Nephron progenitor cell (in vitro differentiated cells): ENCODE results near the gene PEX14.
"Not testable (repeated sequence)": the region's sequence is repeated elsewhere in the genome, so short reads cannot be mapped to it uniquely, and the experiment has no call there.

ENCODE experiments used
- DNase-seq: peaks from one replicate; pipeline ENCODE4 v3.0.0; 2021
- H3K27ac Mint-ChIP-seq: 2 replicates; pipeline ENCODE4 v1.8.0; 2021; ENCODE audit warnings: mild to moderate bottlenecking, moderate library complexity, mixed read lengths
- H3K27me3 Mint-ChIP-seq: 2 replicates; pipeline ENCODE4 v1.8.0; 2021; ENCODE audit warnings: mild to moderate bottlenecking, low read depth, mixed read lengths; ENCODE audit not compliant: poor library complexity
- H3K36me3 Mint-ChIP-seq: 2 replicates; pipeline ENCODE4 v1.8.0; 2021; ENCODE audit warnings: low read depth, mixed read lengths
- H3K4me1 Mint-ChIP-seq: 2 replicates; pipeline ENCODE4 v1.8.0; 2021; ENCODE audit warnings: mixed read lengths
- H3K4me3 Mint-ChIP-seq: 2 replicates; pipeline ENCODE4 v1.8.0; 2021; ENCODE audit warnings: mild to moderate bottlenecking, moderate library complexity, mixed read lengths
- H3K9me3 Mint-ChIP-seq: 2 replicates; pipeline ENCODE4 v1.8.0; 2021; ENCODE audit warnings: mild to moderate bottlenecking, moderate library complexity, mixed read lengths
- CTCF ChIP-seq: fragments of 200-600 bp; sonication (generic); IDR thresholded peaks from 2 replicates; pipeline ENCODE4 v1.5.0; 2021; ENCODE audit warnings: antibody characterized with exemption

Gene PEX14

GRCh38 chr1:10449751-10450150 lies 25.0 kb upstream of the PEX14 start, which contains the start of gene CORT:
TSS of gene CORT (plus strand) at chr1:10450031. CDS start at chr1:10450224, 193 bp downstream.
- no peak for DNase-seq
- H3K27ac Mint-ChIP-seq: peak within 1 kb of the TSS; percentile 83
- TF ChIP-seq CTCF: no peak
- no peaks in the 10 kb centered on the region for H3K27me3 Mint-ChIP-seq
- H3K9me3 Mint-ChIP-seq: peaks cover 3% of the 10 kb centered on the region
- no peak within 1 kb of the TSS for H3K4me3 Mint-ChIP-seq
- H3K4me1 Mint-ChIP-seq: peaks cover 24% of the 10 kb centered on the region
- H3K36me3 Mint-ChIP-seq: peaks cover 23% of the 10 kb centered on the region

- H3K27me3 Mint-ChIP-seq: no peaks in the 10 kb centered on the region
- H3K36me3 Mint-ChIP-seq: peaks cover 26% of the 10 kb centered on the region
- TF ChIP-seq CTCF: no peak
- no peak overlapping the region for H3K4me3 Mint-ChIP-seq
- peaks cover 24% of the 10 kb centered on the region for H3K4me1 Mint-ChIP-seq
- peak overlapping the region; percentile 83 for H3K27ac Mint-ChIP-seq
- peaks cover 3% of the 10 kb centered on the region for H3K9me3 Mint-ChIP-seq
- no peak for DNase-seq
Observed at GRCh38 chr1:10450156-10450814, 24.5 kb upstream of the PEX14 start.

- no peak overlapping the region for H3K27ac Mint-ChIP-seq
- no peak for DNase-seq
- TF ChIP-seq CTCF: no peak
- peaks cover 3% of the 10 kb centered on the region for H3K9me3 Mint-ChIP-seq
- H3K4me1 Mint-ChIP-seq: peaks cover 24% of the 10 kb centered on the region
- peaks cover 29% of the 10 kb centered on the region for H3K36me3 Mint-ChIP-seq
- H3K4me3 Mint-ChIP-seq: no peak overlapping the region
- H3K27me3 Mint-ChIP-seq: no peaks in the 10 kb centered on the region
Observed at GRCh38 chr1:10450836-10451235, 23.9 kb upstream of the PEX14 start.

- Mint-ChIP-seq H3K27me3 (no peaks in the 10 kb centered on the region), H3K4me1 (peaks cover 24% of the 10 kb centered on the region), H3K9me3 (peaks cover 3% of the 10 kb centered on the region), H3K27ac (no peak overlapping the region), H3K36me3 (peaks cover 33% of the 10 kb centered on the region), H3K4me3 (no peak overlapping the region)
- DNase-seq: peak; percentile 34
- no peak for TF ChIP-seq CTCF
Observed at GRCh38 chr1:10451287-10451686, 23.5 kb upstream of the PEX14 start.

GRCh38 chr1:10456048-10456447 lies 18.7 kb upstream of the PEX14 start:
- peaks cover 31% of the 10 kb centered on the region for H3K36me3 Mint-ChIP-seq
- peaks cover 18% of the 10 kb centered on the region for H3K4me1 Mint-ChIP-seq
- no peak overlapping the region for H3K27ac Mint-ChIP-seq
- H3K4me3 Mint-ChIP-seq: no peak overlapping the region
- no peak for DNase-seq
- H3K27me3 Mint-ChIP-seq: no peaks in the 10 kb centered on the region
- H3K9me3 Mint-ChIP-seq: peaks cover 3% of the 10 kb centered on the region
- TF ChIP-seq CTCF: no peak

GRCh38 chr1:10456661-10457060 lies 18.1 kb upstream of the PEX14 start:
- DNase-seq: no peak
- peak overlapping the region; percentile 77 for H3K27ac Mint-ChIP-seq
- no peak for TF ChIP-seq CTCF
- H3K27me3 Mint-ChIP-seq: no peaks in the 10 kb centered on the region
- peaks cover 37% of the 10 kb centered on the region for H3K36me3 Mint-ChIP-seq
- peaks cover 12% of the 10 kb centered on the region for H3K4me1 Mint-ChIP-seq
- no peak overlapping the region for H3K4me3 Mint-ChIP-seq
- peaks cover 3% of the 10 kb centered on the region for H3K9me3 Mint-ChIP-seq

GRCh38 chr1:10457462-10457861 lies 17.3 kb upstream of the PEX14 start:
- not testable (repeated sequence) for H3K27me3 Mint-ChIP-seq, H3K27ac Mint-ChIP-seq, DNase-seq, H3K9me3 Mint-ChIP-seq, H3K4me3 Mint-ChIP-seq, H3K4me1 Mint-ChIP-seq
- H3K36me3 Mint-ChIP-seq: peaks cover 41% of the 10 kb centered on the region
